ENCODE results near the gene VCAN. TPM values are rescaled to one million over a fixed set of nuclear protein-coding genes. Genes with fewer than 3 reads are reported as not detected.

Gene VCAN
- total RNA-seq, 1 donor from 2014 or later: not detected

GRCh38 chr5:83559118-83559785 is 87.7 kb downstream of the VCAN start:
- H3K9me3 Mint-ChIP-seq: no peaks in the 10 kb centered on the region
- no peaks in the 10 kb centered on the region for H3K4me1 Mint-ChIP-seq
- intact Hi-C loops (cut with micrococcal nuclease): no loop called here
- no peaks in the 10 kb centered on the region for H3K36me3 Mint-ChIP-seq (ENCODE audit: low read depth)
- H3K4me3 Mint-ChIP-seq: no peak overlapping the region
- peaks cover 29% of the 10 kb centered on the region for H3K27me3 Mint-ChIP-seq
- H3K27ac Mint-ChIP-seq: no peak overlapping the region
- no peak for DNase-seq

GRCh38 chr5:83562071-83562606 is 90.6 kb downstream of the VCAN start:
- Mint-ChIP-seq H3K4me3 (no peak overlapping the region), H3K27ac (no peak overlapping the region), H3K4me1 (no peaks in the 10 kb centered on the region), H3K9me3 (no peaks in the 10 kb centered on the region), H3K36me3 (ENCODE audit: low read depth) (no peaks in the 10 kb centered on the region), H3K27me3 (peaks cover 29% of the 10 kb centered on the region)
- intact Hi-C loops (cut with micrococcal nuclease): loop anchor here (5.0 to 10.0 kb wide), 2 partner anchors 920 to 1387 kb away; no protein-coding TSS in a partner anchor
- no peak for DNase-seq

- no peaks in the 10 kb centered on the region for H3K4me1 Mint-ChIP-seq
- no peaks in the 10 kb centered on the region for H3K36me3 Mint-ChIP-seq (ENCODE audit: low read depth)
- H3K4me3 Mint-ChIP-seq: no peak overlapping the region
- intact Hi-C loops (cut with micrococcal nuclease): loop anchor here (5.0 to 10.0 kb wide), 2 partner anchors 921 to 1388 kb away; no protein-coding TSS in a partner anchor
- no peak for DNase-seq
- no peak overlapping the region for H3K27ac Mint-ChIP-seq
- peaks cover 27% of the 10 kb centered on the region for H3K27me3 Mint-ChIP-seq
- H3K9me3 Mint-ChIP-seq: no peaks in the 10 kb centered on the region
Measured at GRCh38 chr5:83562791-83563557, 91.4 kb downstream of the VCAN start.

GRCh38 chr5:83563631-83564030 is 92.1 kb downstream of the VCAN start:
- DNase-seq: no peak
- Mint-ChIP-seq H3K9me3 (no peaks in the 10 kb centered on the region), H3K4me1 (no peaks in the 10 kb centered on the region), H3K27me3 (peaks cover 32% of the 10 kb centered on the region), H3K36me3 (ENCODE audit: low read depth) (no peaks in the 10 kb centered on the region), H3K27ac (no peak overlapping the region), H3K4me3 (no peak overlapping the region)
- intact Hi-C loops (cut with micrococcal nuclease): loop anchor here (1.0 to 10.0 kb wide), 5 partner anchors 921 to 1389 kb away; no protein-coding TSS in a partner anchor

- Mint-ChIP-seq H3K27ac (no peak overlapping the region), H3K27me3 (peaks cover 32% of the 10 kb centered on the region), H3K4me1 (no peaks in the 10 kb centered on the region), H3K4me3 (no peak overlapping the region), H3K36me3 (ENCODE audit: low read depth) (no peaks in the 10 kb centered on the region), H3K9me3 (no peaks in the 10 kb centered on the region)
- no peak for DNase-seq
- intact Hi-C loops (cut with micrococcal nuclease): loop anchor here (1.0 to 10.0 kb wide), 5 partner anchors 922 to 1389 kb away; no protein-coding TSS in a partner anchor
Measured at GRCh38 chr5:83564069-83564749, 92.7 kb downstream of the VCAN start.

- Mint-ChIP-seq H3K36me3 (ENCODE audit: low read depth) (no peaks in the 10 kb centered on the region), H3K27ac (no peak overlapping the region), H3K4me3 (no peak overlapping the region), H3K9me3 (no peaks in the 10 kb centered on the region), H3K4me1 (no peaks in the 10 kb centered on the region), H3K27me3 (peaks cover 15% of the 10 kb centered on the region)
- intact Hi-C loops (cut with micrococcal nuclease): loop anchor here (10.0 kb wide), 1 partner anchor 1393 kb away; no protein-coding TSS in a partner anchor
- DNase-seq: no peak
Measured at GRCh38 chr5:83567741-83568140, 96.2 kb downstream of the VCAN start.

- no peak overlapping the region for H3K4me3 Mint-ChIP-seq
- H3K36me3 Mint-ChIP-seq (ENCODE audit: low read depth): no peaks in the 10 kb centered on the region
- no peak for DNase-seq
- no peaks in the 10 kb centered on the region for H3K4me1 Mint-ChIP-seq
- peaks cover 10% of the 10 kb centered on the region for H3K27me3 Mint-ChIP-seq
- intact Hi-C loops (cut with micrococcal nuclease): loop anchor here (10.0 kb wide), 1 partner anchor 1393 kb away; no protein-coding TSS in a partner anchor
- H3K9me3 Mint-ChIP-seq: no peaks in the 10 kb centered on the region
- no peak overlapping the region for H3K27ac Mint-ChIP-seq
Measured at GRCh38 chr5:83568186-83568585, 96.6 kb downstream of the VCAN start.

- H3K27ac Mint-ChIP-seq: no peak overlapping the region
- H3K27me3 Mint-ChIP-seq: peaks cover 7% of the 10 kb centered on the region
- no peak for DNase-seq
- intact Hi-C loops (cut with micrococcal nuclease): no loop called here
- H3K4me1 Mint-ChIP-seq: no peaks in the 10 kb centered on the region
- H3K9me3 Mint-ChIP-seq: no peaks in the 10 kb centered on the region
- H3K4me3 Mint-ChIP-seq: no peak overlapping the region
- H3K36me3 Mint-ChIP-seq (ENCODE audit: low read depth): no peaks in the 10 kb centered on the region
Measured at GRCh38 chr5:83570916-83571315, 99.4 kb downstream of the VCAN start.

GRCh38 chr5:83572271-83572670 is 100.7 kb downstream of the VCAN start:
- H3K4me3 Mint-ChIP-seq: no peak overlapping the region
- DNase-seq: no peak
- no peaks in the 10 kb centered on the region for H3K9me3 Mint-ChIP-seq
- H3K4me1 Mint-ChIP-seq: no peaks in the 10 kb centered on the region
- no peak overlapping the region for H3K27ac Mint-ChIP-seq
- H3K36me3 Mint-ChIP-seq (ENCODE audit: low read depth): no peaks in the 10 kb centered on the region
- peaks cover 7% of the 10 kb centered on the region for H3K27me3 Mint-ChIP-seq
- intact Hi-C loops (cut with micrococcal nuclease): no loop called here

- Mint-ChIP-seq H3K27me3 (no peaks in the 10 kb centered on the region), H3K4me3 (no peak overlapping the region), H3K9me3 (no peaks in the 10 kb centered on the region), H3K4me1 (no peaks in the 10 kb centered on the region), H3K27ac (no peak overlapping the region), H3K36me3 (ENCODE audit: low read depth) (no peaks in the 10 kb centered on the region)
- DNase-seq: no peak
- intact Hi-C loops (cut with micrococcal nuclease): no loop called here
Measured at GRCh38 chr5:83576341-83576740, 104.8 kb downstream of the VCAN start.

- no peaks in the 10 kb centered on the region for H3K27me3 Mint-ChIP-seq
- no peak overlapping the region for H3K27ac Mint-ChIP-seq
- no peak overlapping the region for H3K4me3 Mint-ChIP-seq
- H3K9me3 Mint-ChIP-seq: no peaks in the 10 kb centered on the region
- no peaks in the 10 kb centered on the region for H3K4me1 Mint-ChIP-seq
- intact Hi-C loops (cut with micrococcal nuclease): no loop called here
- no peaks in the 10 kb centered on the region for H3K36me3 Mint-ChIP-seq (ENCODE audit: low read depth)
- no peak for DNase-seq
Measured at GRCh38 chr5:83577036-83577636, 105.6 kb downstream of the VCAN start.

- Mint-ChIP-seq H3K27ac (no peak overlapping the region), H3K4me3 (no peak overlapping the region), H3K27me3 (no peaks in the 10 kb centered on the region), H3K9me3 (no peaks in the 10 kb centered on the region), H3K4me1 (no peaks in the 10 kb centered on the region), H3K36me3 (ENCODE audit: low read depth) (no peaks in the 10 kb centered on the region)
- DNase-seq: no peak
- intact Hi-C loops (cut with micrococcal nuclease): no loop called here
Measured at GRCh38 chr5:83583859-83584258, 112.3 kb downstream of the VCAN start.

All from activated CD4-positive, alpha-beta T cell treated with anti-CD3 and anti-CD28 coated beads, Interleukin-2, amount 10 ng/mL, durations not matched to agents 24 days and 14 days (primary cell).